SHP77 treated with DMSO at 0.1 percent for 48 hours (cell line): ENCODE results near the gene YTHDF1.

Source experiments
- DNase-seq: peaks from one replicate; lab custom pipeline; 2025; lab: John Stamatoyannopoulos, UW

Gene YTHDF1

DNA sequence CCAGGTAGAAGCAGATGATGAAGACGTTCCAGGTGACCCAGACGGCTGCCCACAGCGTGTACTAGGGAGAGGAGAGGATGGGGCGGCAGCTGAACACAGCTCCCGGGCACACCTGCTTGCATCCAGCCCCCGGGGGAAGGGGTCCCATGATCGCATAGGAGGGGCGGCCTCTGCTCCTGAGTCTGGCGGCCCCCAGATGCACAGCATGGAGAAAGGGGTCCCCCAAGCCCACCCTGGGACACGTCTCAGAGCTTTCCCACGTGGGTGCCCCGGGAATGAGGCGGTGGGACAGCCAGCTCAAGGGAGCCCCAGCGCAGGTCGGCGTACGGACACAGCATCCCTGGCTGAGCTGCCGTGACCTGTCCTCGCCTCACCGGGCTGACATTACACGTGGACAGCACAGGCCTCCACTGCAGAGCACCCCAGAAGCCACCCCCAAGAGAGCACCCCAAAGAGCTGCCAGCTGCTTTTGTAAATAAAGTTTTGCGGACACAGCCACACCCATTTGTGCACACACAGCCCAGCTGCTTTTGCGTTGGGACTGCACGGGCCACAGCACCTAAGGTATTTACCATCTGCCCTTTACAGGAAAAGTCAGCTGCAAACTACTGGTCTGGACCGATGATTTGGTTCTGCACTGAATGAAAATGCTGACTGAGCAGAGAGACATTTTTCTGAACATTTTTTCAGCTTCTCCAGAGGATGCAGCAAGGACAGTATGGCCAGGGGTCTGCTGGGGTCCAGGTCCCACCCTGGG lies 33.1 kb upstream of the YTHDF1 start:
- no peak for DNase-seq

GRCh38 chr20:63247671-63248228 lies 31.8 kb upstream of the YTHDF1 start:
- no peak for DNase-seq

GRCh38 chr20:63246490-63247288 lies 30.8 kb upstream of the YTHDF1 start:
- DNase-seq, result no peak

- no peak for DNase-seq
Measured at GRCh38 chr20:63244468-63244867, 28.5 kb upstream of the YTHDF1 start.

GRCh38 chr20:63243604-63244247 lies 27.8 kb upstream of the YTHDF1 start:
- DNase-seq, result no peak

- DNase-seq, result no peak
Measured at GRCh38 chr20:63242736-63243135, 26.8 kb upstream of the YTHDF1 start.

- no peak for DNase-seq
Measured at GRCh38 chr20:63241272-63241671, 25.3 kb upstream of the YTHDF1 start.

DNA sequence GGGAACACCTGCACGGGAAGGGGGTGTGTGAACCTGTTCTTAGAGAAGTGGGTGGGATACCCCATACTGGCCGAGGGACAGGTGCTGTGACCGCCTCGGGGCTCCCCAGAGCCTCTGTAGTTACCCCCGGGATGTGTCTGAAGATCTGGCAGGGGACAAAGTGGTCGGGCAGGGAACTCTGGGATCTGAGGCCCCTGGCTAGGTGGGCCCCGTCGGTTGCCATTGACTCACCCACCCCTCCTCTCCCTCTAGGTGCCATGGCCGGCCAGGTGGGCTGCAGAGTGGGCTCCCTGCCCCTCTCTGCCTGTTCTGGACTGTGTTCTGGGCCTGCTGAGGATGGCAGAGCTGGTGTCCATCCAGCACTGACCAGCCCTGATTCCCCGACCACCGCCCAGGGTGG lies 24.1 kb upstream of the YTHDF1 start:
- DNase-seq, result no peak

DNA sequence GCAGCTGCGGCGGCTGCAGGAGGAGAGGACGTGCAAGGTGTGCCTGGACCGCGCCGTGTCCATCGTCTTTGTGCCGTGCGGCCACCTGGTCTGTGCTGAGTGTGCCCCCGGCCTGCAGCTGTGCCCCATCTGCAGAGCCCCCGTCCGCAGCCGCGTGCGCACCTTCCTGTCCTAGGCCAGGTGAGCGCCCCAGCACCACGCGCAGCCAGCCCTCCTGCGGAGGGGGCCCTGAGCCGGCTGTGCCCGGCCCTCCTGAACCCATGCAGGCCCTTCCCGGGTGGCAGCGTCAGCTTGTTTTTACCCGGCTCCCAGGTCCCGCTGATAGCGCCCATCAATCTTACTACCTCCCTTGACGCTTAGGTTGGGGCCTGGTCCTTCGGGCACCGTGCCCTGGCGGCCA lies 23.5 kb upstream of the YTHDF1 start:
- DNase-seq, result no peak

DNA sequence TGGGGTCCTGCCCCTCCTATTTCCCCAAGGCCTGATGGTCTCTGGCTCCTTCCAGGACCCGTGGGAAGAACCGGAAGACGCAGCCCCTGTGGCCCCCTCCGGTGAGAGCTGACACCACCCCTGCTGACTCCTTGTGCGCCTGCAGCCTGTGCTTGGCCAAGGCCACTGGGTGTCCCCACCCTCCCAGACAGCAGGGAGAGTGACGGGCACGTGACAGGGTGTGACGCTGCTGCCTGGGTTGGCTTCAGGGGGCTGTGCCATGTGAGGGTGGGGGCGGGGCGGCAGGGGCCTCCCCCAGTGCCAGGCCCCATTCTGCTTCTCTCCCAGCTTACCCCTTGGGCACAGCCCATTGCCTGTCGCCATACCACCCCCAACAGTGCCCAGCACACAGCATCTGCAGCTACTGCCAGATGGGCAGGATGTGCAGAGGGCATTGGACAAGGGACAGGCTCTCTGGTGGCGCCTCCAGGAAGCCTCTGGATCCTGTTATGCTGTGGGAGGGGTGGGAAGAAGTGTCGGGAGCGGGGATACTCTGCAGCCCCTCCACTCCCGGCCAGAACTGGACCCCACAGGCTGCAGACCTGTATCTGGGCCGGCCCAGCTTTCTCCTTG lies 22.7 kb upstream of the YTHDF1 start:
- no peak for DNase-seq

DNA sequence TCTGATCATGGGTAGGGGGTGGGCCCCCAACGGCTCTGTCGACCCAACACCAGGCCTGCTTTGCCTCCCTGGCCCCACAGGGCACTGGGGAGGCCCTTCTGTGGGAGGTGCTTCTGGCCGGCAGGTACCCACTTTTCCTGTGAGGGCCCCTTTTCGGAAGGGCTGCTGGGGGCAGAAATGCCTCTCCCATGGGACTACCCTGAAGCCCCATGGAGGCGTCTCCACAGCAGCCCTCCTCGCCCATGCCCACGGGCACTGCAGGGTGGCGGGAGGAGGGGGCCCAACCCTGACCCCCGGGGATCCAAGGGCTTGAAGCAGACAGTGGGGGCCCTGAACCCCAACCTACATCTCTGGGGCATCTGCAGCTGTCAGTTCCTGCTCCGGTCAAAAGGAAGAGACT lies 22.1 kb upstream of the YTHDF1 start:
- DNase-seq, result no peak

GRCh38 chr20:63236116-63236837 lies 20.3 kb upstream of the YTHDF1 start:
- DNase-seq, result no peak

GRCh38 chr20:63235399-63235983 lies 19.6 kb upstream of the YTHDF1 start, which contains the start of gene BIRC7:
BIRC7 (plus strand) TSS chr20:63235905; CDS start chr20:63236097, 192 bp downstream.
- no peak for DNase-seq

DNA sequence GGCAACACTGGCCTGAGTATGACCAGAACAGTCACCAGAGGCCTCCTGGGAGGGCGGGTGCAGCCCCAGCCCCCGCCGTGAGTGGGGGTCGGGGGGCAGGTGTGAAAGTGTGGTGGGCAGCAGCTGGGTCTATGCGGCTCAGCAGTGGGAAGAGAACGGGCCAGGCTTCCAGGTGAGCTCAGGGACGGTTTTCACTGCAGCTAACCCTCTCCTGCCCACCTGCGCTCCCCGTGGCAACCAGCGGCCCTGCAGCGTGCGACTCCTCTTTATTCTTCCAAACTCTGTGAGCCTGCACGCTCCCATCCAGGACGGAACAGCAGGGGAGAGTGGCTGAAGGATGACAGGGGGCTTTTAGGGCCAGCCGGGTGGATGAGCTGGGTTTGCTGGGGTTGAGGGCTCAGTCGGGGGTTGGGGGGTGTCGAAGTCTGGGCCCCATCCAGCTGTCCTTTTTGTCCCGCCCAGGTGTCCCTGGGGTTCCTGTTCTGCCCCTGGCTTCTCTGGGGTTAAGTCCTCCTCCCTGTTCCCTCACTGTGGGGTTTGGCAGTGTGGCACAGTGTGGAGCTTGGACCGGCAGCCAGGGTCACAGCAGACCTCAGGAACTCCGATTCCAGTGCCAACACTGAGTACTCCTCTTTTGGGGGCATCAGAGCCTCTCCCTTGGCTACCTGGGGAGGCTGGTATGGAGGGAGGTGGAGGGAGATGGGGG lies 18.9 kb upstream of the YTHDF1 start:
- no peak for DNase-seq

- no peak for DNase-seq
Measured at GRCh38 chr20:63233924-63234323, 18.0 kb upstream of the YTHDF1 start.

- DNase-seq, result no peak
Measured at GRCh38 chr20:63233061-63233344, 17.1 kb upstream of the YTHDF1 start.

- no peak for DNase-seq
Measured at GRCh38 chr20:63232235-63233060, 16.5 kb upstream of the YTHDF1 start.

GRCh38 chr20:63230800-63231268 lies 14.9 kb upstream of the YTHDF1 start:
- DNase-seq, result peak; percentile 49

DNA sequence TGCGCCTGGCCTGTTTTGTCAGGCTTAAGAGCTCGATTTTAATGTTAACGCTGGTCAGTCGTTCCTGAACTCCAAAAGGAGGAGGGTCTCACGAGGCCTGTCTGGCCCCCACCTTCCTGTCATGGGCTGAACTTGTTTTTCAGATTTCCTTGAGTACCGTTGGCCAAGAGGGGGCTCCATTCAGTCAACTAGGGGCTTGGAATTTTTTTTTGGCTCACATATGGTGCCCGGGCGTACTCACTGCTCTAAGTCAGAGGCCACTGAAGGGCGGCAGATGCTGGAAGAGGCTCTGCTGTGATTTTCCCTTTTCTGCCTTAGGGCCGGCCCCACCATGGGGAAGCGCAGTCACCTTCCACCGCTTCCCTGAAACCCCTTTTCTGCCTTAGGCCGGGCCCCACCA lies 12.9 kb upstream of the YTHDF1 start:
- no peak for DNase-seq

- DNase-seq, result no peak
Measured at GRCh38 chr20:63227260-63227659, 11.3 kb upstream of the YTHDF1 start.
